ENCODE results near the gene CARD9.

Gene CARD9

GRCh38 chr9:136335296-136336155, 37.9 kb downstream of the CARD9 start:
- DNase-seq (ENCODE audit: low read depth) = no peak
- no peak for TF ChIP-seq CTCF (IDR thresholded peaks at IDR 0.05; ENCODE audit: insufficient read depth, low read depth, low read length, missing control alignments)
- no peak overlapping the region for H3K4me3 ChIP-seq (ENCODE audit: low read depth, low read length)

GRCh38 chr9:136334541-136334940, 38.9 kb downstream of the CARD9 start:
- TF ChIP-seq CTCF (IDR thresholded peaks at IDR 0.05; ENCODE audit: insufficient read depth, low read depth, low read length, missing control alignments) = no peak
- H3K4me3 ChIP-seq (ENCODE audit: low read depth, low read length) = no peak overlapping the region
- no peak for DNase-seq (ENCODE audit: low read depth)

- no peak overlapping the region for H3K4me3 ChIP-seq (ENCODE audit: low read depth, low read length)
- no peak for DNase-seq (ENCODE audit: low read depth)
- TF ChIP-seq CTCF (IDR thresholded peaks at IDR 0.05; ENCODE audit: insufficient read depth, low read depth, low read length, missing control alignments) = no peak
These were observed 40.0 kb downstream of the CARD9 start for GRCh38 chr9:136333486-136333885.

- no peak for TF ChIP-seq CTCF (IDR thresholded peaks at IDR 0.05; ENCODE audit: insufficient read depth, low read depth, low read length, missing control alignments)
- DNase-seq (ENCODE audit: low read depth) = no peak
- H3K4me3 ChIP-seq (ENCODE audit: low read depth, low read length) = no peak overlapping the region
These were observed 40.4 kb downstream of the CARD9 start for GRCh38 chr9:136333045-136333444.

- DNase-seq (ENCODE audit: low read depth) = no peak
- TF ChIP-seq CTCF (IDR thresholded peaks at IDR 0.05; ENCODE audit: insufficient read depth, low read depth, low read length, missing control alignments) = no peak
- H3K4me3 ChIP-seq (ENCODE audit: low read depth, low read length) = no peak overlapping the region
These were observed 40.9 kb downstream of the CARD9 start for GRCh38 chr9:136332482-136332983.

- TF ChIP-seq CTCF (IDR thresholded peaks at IDR 0.05; ENCODE audit: insufficient read depth, low read depth, low read length, missing control alignments) = no peak
- no peak overlapping the region for H3K4me3 ChIP-seq (ENCODE audit: low read depth, low read length)
- no peak for DNase-seq (ENCODE audit: low read depth)
These were observed 41.6 kb downstream of the CARD9 start for GRCh38 chr9:136331556-136332481.

Data from GM12865 (cell line).